HG03103 (cell line): Measurements from ENCODE around the gene RCC2.
"Not testable (repeated sequence)": the region's sequence is repeated elsewhere in the genome, so short reads cannot be mapped to it uniquely, and the experiment has no call there.

Experiments
- ATAC-seq: cut with Tn5 transposase; IDR thresholded peaks from one replicate; pipeline ENCODE4 v1.9.1; 2021; ENCODE audit warnings: low read depth; ENCODE audit not compliant: unreplicated experiment

RCC2 gene

GRCh38 chr1:17439250-17440073, at the start of gene RCC2:
TSS of gene RCC2 (minus strand) at chr1:17439677. CDS start at chr1:17438514, 1,163 bp downstream.
- peak; percentile 46 for ATAC-seq

GRCh38 chr1:17486242-17486641, 46.8 kb upstream of the RCC2 start:
- no peak for ATAC-seq

- ATAC-seq, result no peak
Measured at GRCh38 chr1:17485281-17485680, 45.8 kb upstream of the RCC2 start.

- ATAC-seq, result not testable (repeated sequence)
Measured at GRCh38 chr1:17481981-17482380, 42.5 kb upstream of the RCC2 start.

GRCh38 chr1:17480846-17481245, 41.4 kb upstream of the RCC2 start:
- no peak for ATAC-seq

- no peak for ATAC-seq
Measured at GRCh38 chr1:17475752-17476151, 36.3 kb upstream of the RCC2 start.

- not testable (repeated sequence) for ATAC-seq
Measured at GRCh38 chr1:17474836-17475555, 35.5 kb upstream of the RCC2 start.

GRCh38 chr1:17472814-17473213, 33.3 kb upstream of the RCC2 start:
- ATAC-seq, result no peak

DNA sequence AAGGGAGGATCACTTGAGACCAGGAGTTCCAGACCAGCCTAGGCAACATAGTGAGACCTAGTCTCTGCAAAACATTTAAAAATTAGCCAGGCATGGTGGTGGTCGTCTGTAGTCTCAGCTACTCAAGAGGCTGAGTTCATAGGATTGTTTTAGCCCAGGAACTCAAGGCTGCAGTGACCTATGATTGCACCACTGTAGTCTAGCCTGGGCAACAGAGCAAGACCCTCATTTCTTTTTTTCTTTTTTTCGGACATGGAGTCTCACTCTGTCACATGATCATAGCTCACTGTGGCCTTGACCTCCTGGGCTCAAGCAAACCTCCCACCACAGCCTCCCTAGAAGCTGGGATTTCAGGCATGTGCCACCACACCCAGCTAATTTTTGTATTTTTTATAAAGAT, 31.9 kb upstream of the RCC2 start:
- no peak for ATAC-seq

DNA sequence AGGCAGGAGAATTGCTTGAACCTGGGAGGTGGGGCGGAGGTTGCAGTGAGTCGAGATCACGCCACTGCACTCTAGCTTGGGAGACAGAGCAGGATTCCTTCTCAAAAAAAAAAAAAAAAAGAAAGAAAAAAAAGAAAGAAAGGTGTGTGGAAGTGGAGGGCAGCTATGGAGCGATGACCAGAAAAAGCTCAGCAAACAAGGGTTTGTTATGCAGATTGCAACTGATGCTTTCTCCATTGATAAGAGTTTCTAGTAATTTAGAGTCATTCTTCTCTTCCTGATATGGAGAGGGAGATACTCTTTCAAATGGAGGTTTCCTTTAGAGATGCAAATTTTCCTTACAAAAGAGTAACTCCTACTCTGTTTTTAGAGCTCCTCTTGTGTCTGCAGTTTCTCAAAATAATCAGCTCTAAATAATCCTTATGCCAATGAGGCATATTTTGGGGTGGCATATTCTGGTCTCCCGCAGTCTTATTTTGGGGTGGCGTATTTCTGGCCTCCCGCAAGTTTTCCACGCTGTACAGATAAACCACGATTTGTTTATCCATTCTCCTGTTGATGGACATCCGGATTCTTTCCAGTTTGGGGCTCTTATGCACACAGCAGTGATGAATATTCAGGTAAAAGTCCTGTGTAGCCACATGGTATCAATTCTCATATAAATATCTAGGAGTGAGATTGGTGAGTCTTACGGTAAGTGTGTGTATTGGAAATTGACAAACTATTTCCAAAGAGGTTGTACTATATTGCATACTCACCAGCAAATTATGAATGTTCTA, 30.7 kb upstream of the RCC2 start:
- ATAC-seq, result no peak

- not testable (repeated sequence) for ATAC-seq
Measured at GRCh38 chr1:17468357-17469265, 29.1 kb upstream of the RCC2 start.

DNA sequence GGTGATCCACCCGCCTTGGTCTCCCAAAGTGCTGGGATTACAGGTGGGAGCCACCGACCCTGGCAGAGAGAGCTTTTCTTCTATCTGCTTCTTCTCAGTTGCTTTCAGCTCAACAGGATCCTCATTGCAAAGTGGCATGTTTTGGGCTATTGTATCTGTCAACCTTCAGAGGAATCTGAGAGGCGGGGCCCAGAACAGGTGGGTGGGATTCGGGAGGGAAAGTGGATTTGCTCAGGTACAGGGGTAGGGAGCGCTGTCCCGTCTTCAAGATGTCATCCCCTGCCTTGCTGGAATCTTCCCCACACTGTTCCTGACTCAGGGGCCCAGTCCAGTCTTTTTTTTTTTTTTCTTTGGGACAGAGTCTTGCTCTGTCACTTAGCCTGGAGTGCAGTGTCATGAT, 26.9 kb upstream of the RCC2 start:
- ATAC-seq, result no peak

DNA sequence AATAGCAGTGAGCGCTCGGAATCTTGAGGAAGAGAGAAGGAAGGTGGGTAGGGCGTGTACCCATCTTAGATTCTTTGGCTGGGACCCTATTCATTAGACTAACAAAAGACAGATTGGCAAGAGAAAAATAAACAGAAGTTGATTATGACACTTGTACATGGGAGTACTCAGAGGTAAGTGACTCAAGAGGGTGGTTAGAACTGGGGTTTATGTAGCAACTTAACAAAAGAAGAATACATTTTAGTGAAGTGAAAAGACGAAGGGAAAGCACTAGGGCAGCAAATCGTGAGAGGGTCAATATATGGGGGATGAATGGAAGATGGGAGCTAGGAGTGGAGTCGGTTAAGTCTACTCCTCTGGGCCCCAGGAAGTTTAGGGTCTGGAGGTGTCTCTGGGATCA, 25.8 kb upstream of the RCC2 start:
- ATAC-seq, result no peak

GRCh38 chr1:17463991-17464390, 24.5 kb upstream of the RCC2 start:
- no peak for ATAC-seq

- no peak for ATAC-seq
Measured at GRCh38 chr1:17462669-17463068, 23.2 kb upstream of the RCC2 start.

- ATAC-seq, result no peak
Measured at GRCh38 chr1:17460219-17460618, 20.7 kb upstream of the RCC2 start.

DNA sequence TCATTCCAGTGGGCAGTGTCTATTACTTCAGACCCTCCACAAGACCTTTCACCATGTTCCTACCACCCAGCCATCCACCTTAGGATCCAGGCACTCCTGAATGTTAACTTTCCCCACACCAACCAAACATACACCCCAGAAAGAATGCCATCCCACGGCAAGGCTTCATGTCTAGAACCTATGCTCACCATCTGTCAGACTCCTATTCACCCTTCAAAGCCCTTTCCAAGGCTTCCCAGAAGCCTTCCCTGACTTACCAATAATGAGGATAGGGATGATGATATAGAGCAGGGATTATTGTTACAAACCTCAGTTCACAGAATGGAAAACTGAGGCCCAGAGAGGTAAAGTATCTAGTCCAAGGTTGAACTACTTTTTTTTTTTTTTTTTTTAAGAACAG, 19.3 kb upstream of the RCC2 start:
- no peak for ATAC-seq

- no peak for ATAC-seq
Measured at GRCh38 chr1:17452686-17453085, 13.2 kb upstream of the RCC2 start.

DNA sequence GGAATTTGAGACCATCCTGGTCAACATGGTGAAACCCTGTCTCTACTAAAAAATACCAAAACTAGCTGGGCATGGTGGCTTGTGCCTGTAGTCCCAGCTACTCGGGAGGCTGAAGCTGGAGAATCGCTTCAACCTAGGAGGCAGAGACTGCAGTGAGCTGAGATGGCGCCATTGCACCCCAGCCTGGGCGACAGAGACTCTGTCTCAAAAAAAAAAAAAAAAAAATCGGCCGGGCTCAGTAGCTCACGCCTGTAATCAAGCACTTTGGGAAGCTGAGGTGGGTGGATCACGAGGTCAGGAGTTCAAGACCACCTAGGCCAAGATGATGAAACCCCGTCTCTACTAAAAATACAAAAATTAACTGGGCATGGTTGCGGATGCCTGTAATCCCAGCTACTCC, 12.7 kb upstream of the RCC2 start:
- ATAC-seq, result not testable (repeated sequence)

DNA sequence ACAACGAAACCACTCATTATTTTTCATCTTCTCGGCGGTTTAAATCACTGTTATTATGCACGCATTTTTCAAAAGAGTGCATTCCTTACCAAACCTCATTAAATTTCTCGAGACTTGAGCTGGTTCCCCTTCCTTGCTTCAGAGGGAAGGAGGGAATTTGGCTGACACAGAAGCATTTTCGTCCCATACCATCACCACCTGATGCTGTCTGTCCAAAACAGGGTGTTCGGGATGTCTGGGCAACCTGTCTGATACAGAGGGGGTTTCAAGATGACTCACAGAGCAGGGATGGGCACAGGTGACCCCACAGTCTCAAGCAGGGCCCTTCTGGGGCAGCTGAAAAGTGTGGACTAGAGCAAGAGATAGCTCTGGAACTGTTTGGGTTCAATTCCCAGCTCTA, 12.3 kb upstream of the RCC2 start:
- ATAC-seq, result no peak
